ENCODE measurements around the gene SRPX2. TPM values are rescaled to one million over a fixed set of nuclear protein-coding genes. Genes with fewer than 3 reads are reported as not detected.

SRPX2 gene
- total RNA-seq, 1 donor from 2014 or later = 36.7 TPM

DNA sequence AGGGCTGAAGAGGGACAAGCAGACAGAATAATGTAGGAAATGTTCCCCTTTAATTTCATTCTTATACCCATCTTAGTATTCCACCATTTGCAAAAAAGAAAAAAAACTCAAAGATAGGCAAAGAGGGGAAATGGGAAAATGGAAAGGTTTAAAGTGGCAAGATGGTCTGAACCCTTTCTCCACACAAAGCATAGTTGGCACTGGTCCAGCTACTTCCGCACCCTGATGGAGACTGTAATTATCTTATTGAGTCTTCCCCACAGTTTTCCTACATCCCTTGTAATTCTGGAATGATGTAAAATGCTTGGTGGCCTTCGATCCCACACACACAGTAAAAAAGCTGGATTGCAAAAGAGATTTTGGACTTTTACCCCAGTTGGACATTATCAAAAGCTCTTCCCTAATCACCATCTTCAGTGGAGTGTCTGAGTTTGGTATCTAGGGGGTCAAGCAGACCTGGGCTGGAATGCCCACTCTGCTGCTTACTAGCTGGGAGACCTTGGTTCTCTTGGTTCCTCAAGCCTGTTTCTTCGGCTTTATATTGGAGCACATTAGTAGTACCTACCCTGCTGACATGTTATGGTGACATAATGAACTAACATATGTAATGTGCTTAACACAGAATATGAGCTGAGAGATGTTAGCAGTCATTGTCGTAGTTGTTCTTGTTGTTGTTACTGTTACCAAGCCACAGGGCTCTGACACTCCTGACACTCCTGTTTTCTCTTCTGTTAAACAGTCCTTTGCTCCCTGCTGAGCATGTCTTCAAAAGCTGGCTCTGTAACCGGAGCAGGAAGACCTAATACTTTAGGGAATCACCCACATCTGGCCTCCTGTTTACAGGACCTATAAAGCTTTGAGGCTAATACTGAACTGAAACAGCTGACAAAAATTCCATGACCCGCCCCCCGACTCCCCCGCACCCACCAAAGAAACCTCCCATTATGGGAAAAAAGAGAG lies 4.7 kb downstream of the SRPX2 start:
- peak; percentile 66 for ATAC-seq

DNA sequence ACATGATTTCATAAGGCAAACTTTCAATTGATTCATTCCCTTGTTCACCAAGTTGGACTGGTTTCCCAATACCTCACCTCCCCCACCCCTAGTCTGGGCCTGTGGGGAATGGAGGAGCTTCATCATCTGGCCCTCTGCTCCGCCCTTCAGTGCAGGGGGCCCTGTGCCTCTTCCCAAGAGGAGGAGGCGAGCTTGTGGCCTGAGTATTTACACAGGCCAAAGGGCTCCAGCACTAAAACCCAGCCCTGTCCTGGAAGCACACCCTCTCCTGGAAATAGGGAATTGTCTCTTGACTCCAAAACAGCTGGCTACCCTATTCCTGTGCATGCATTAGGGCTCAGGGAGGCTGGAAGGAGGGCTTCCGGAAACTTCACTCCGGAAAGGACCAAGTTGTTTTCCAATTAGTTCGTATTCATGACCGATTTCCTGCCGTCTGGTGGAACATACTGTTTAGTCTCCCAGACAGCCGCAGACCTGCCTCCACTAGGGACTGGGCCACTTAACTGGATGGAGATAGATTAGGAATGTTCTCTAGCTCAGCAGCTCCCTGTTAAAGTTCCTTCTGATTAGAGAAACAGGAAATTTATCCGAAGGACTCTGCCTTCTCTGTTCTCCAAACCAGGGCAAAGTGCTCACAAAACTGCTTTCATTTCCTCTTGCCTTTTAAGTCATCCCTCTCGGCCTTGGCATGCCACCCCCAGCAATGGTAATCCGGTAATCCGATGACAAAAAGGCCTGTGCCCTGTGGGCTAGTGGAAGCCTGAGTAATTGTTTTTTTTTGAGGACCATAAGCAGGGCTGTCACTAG lies 5.8 kb downstream of the SRPX2 start:
- ATAC-seq = peak; percentile 92
- DNase-seq (ENCODE audit: low spot score) = peak; percentile 84
- intact Hi-C loops (cut with DNase I) = no loop called here

More for the DNA sequence above, 4.7 kb downstream of the SRPX2 start:
- intact Hi-C loops (cut with DNase I) = no loop called here
- DNase-seq (ENCODE audit: low spot score) = no peak

- ATAC-seq (no peak), DNase-seq (ENCODE audit: low spot score) (no peak)
- intact Hi-C loops (cut with DNase I) = no loop called here
Measured at GRCh38 chrX:100650841-100651240, 6.8 kb downstream of the SRPX2 start.

GRCh38 chrX:100652266-100652665 lies 8.3 kb downstream of the SRPX2 start:
- ATAC-seq (no peak), DNase-seq (ENCODE audit: low spot score) (no peak)
- intact Hi-C loops (cut with DNase I) = no loop called here

- ATAC-seq = no peak
- DNase-seq (ENCODE audit: low spot score) = no peak
- intact Hi-C loops (cut with DNase I) = no loop called here
Measured at GRCh38 chrX:100654261-100654660, 10.3 kb downstream of the SRPX2 start.

DNA sequence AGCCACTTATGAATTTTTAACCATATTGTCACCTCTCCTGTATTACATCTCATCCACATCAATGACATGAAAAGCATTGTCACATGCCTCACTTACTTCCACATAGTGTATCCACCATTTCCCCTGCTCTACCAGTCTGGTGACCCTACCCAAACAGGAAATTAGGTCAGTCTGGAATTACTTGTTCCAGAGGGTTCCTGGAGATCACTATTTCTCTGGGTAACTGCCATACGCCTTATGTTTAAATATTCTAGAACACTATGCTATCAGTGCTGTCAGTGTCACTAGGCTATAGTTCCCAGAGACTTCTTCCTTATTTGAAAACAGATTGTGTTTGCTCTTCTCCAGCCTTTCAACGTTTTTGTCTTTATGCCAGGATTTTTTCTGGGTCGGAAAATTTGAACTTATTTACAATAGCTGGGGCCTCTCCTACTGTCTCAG lies 15.0 kb downstream of the SRPX2 start:
- intact Hi-C loops (cut with DNase I) = no loop called here
- ATAC-seq (no peak), DNase-seq (ENCODE audit: low spot score) (no peak)

- no peak for DNase-seq (ENCODE audit: low spot score)
- intact Hi-C loops (cut with DNase I) = no loop called here
- peak; percentile 20 for ATAC-seq
Measured at GRCh38 chrX:100659431-100660137, 15.6 kb downstream of the SRPX2 start.

GRCh38 chrX:100662170-100662569 lies 18.2 kb downstream of the SRPX2 start:
- intact Hi-C loops (cut with DNase I) = no loop called here
- DNase-seq (ENCODE audit: low spot score) (no peak), ATAC-seq (no peak)

GRCh38 chrX:100662796-100663195 lies 18.8 kb downstream of the SRPX2 start:
- ATAC-seq (no peak), DNase-seq (ENCODE audit: low spot score) (no peak)
- intact Hi-C loops (cut with DNase I) = no loop called here

DNA sequence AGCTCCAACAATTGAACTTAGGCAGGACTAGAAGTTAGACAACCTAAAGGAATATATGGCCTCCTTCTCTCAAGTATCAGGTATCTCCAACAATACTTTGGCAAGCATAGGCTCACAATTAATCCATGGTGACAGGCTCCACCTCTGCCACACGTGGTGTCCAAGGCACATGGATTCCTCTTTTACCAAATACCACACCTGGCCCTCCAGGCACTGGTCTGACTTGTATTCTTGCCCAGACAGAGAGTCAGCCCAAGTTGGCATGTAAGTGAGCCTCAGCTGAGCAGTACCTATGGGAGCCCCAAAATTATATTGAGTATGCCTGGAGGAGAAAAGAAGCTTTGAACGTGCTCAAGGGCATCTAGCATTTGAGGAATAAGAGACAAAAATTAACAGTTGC lies 19.6 kb downstream of the SRPX2 start:
- intact Hi-C loops (cut with DNase I) = no loop called here
- DNase-seq (ENCODE audit: low spot score) = no peak
- no peak for ATAC-seq

- intact Hi-C loops (cut with DNase I) = no loop called here
- DNase-seq (ENCODE audit: low spot score) = no peak
Measured at GRCh38 chrX:100672966-100673365, 29.0 kb downstream of the SRPX2 start.

DNA sequence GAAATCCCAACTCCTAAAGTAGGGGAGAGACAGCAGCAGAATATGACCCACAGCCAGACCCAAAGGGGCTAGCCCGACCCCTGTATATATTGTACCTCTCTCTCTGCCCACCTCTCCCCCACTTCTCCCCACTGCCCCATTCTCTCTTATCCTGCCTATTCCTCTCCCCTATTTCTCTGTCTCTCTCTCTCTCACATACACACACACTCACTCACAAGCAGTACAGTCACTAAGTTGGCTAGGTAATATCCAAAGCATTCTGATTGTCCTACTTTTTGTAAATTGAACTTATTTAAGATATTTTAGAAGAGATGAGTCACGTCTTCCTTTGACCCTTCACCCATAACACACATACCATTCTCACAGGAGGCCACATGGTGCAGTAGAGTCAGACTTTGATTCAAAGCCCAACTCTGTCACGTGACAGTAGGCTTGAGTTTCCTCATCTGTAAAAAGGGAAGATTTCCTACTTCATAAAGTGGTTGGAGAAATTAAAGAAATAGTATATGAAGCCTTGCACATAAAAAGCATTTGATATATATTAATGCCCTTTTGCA lies 29.5 kb downstream of the SRPX2 start:
- intact Hi-C loops (cut with DNase I) = no loop called here
- ATAC-seq = no peak

More at GRCh38 chrX:100672966-100673365, 29.0 kb downstream of the SRPX2 start:
- no peak for ATAC-seq

DNA sequence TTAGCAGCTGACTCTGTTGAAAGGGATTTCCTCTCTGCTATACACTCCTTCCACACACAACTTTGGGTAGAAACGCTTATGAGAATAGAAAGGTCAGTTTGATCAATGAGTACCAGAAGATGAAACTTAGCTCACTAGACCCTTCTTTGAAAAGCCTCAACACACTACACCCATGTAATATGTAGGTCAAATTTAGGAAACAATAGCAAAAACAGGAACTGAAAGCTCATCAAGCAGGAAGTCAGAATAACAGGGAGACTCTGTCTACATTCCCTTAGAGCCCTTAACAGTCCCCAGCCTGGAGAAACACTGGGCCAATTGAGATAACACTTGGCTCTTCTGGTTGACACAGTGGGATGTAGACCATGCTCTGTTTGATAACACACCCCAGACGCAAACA lies 30.7 kb downstream of the SRPX2 start:
- peak; percentile 32 for ATAC-seq
- no peak for DNase-seq (ENCODE audit: low spot score)

More for the DNA sequence above, 29.5 kb downstream of the SRPX2 start:
- no peak for DNase-seq (ENCODE audit: low spot score)

DNA sequence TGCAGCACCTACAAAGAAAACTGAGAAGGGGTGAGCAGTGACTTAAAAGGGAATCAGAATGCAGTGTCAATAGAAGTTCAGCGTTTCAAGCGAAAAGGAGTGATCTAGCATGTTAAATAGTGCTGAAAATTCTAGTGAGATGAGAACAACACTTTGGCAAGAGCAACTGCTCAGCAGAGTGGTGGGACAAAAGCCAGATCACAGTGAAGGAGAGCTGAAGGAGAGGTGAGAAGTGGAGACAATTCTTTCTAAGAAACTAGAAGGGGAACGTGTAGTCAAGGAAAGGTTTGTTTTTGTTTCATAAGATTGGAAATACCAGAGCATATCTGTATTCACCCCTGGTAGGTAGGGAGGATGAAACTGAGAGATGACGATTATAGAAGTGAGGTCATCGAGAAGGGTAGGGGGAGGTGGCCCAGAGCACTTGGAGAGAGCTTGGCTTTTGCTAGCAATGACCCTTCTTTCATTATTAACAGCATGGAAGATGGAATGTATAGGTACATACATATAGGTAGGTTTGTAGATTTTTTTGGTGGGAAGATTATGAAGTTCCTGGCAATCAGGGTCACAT lies 33.7 kb downstream of the SRPX2 start:
- ATAC-seq (no peak), DNase-seq (ENCODE audit: low spot score) (no peak)
- intact Hi-C loops (cut with DNase I) = no loop called here

More for the DNA sequence above, 30.7 kb downstream of the SRPX2 start:
- intact Hi-C loops (cut with DNase I) = no loop called here

GRCh38 chrX:100680756-100681155 lies 36.8 kb downstream of the SRPX2 start:
- ATAC-seq = no peak
- DNase-seq (ENCODE audit: low spot score) = no peak
- intact Hi-C loops (cut with DNase I) = no loop called here

- DNase-seq (ENCODE audit: low spot score) (no peak), ATAC-seq (no peak)
- intact Hi-C loops (cut with DNase I) = no loop called here
Measured at GRCh38 chrX:100681599-100681998, 37.6 kb downstream of the SRPX2 start.

- no peak for ATAC-seq
- DNase-seq (ENCODE audit: low spot score) = no peak
- intact Hi-C loops (cut with DNase I) = no loop called here
Measured at GRCh38 chrX:100682939-100683338, 38.9 kb downstream of the SRPX2 start.

- ATAC-seq = peak; percentile 88
- peak; percentile 73 for DNase-seq (ENCODE audit: low spot score)
- intact Hi-C loops (cut with DNase I) = loop anchor here (5.0 kb wide), 1 partner anchor 82 kb away; no protein-coding TSS in a partner anchor
Measured at GRCh38 chrX:100685284-100685996, 41.4 kb downstream of the SRPX2 start.

Measured in sciatic nerve (tissue), 2 donors.